MCF 10A (cell line): Measurements from ENCODE around the gene UQCC3. TPM values are rescaled to one million over a fixed set of nuclear protein-coding genes. Genes with fewer than 3 reads are reported as not detected.

Source experiments
- Bru-seq: library from RNA; stranded (reverse); fragments of 400-500 nt; gene quantifications from one replicate; lab custom pipeline; 2021; lab: Mats Ljungman, UMichigan
- BruChase-seq, 2 experiments: library from RNA; stranded (reverse); fragments of 400-500 nt; gene quantifications; one replicate each; lab custom pipeline; 2021; lab: Mats Ljungman, UMichigan
- BruUV-seq: library from RNA; stranded (reverse); fragments of 400-500 nt; replicated peaks from 2 replicates; lab custom pipeline; 2021; lab: Mats Ljungman, UMichigan
- CTCF ChIA-PET: fragments of 300-600 bp; sonication (Branson Sonifier 250); formaldehyde crosslinking; extraction: SDS; loops from one replicate; lab custom pipeline; 2021; ENCODE audit warnings: antibody characterized with exemption, inconsistent platforms; lab: Yijun Ruan, JAX
- POLR2A ChIA-PET: fragments of 300-600, 350-650 bp; sonication (Branson Sonifier 250); formaldehyde crosslinking; extraction: SDS; loops from one replicate; lab custom pipeline; 2020; ENCODE audit warnings: antibody characterized with exemption, inconsistent platforms; lab: Yijun Ruan, JAX
- DNase-seq: peaks from one replicate; pipeline ENCODE4 v3.0.0-alpha.2; 2018; ENCODE audit not compliant: unreplicated experiment
- H3K27ac Mint-ChIP-seq: one replicate; pipeline ENCODE4 v1.8.0; 2022; ENCODE audit warnings: mild to moderate bottlenecking, low read depth, mixed read lengths; ENCODE audit not compliant: unreplicated experiment
- H3K27me3 Mint-ChIP-seq: one replicate; pipeline ENCODE4 v1.8.0; 2022; ENCODE audit warnings: mixed read lengths; ENCODE audit not compliant: insufficient read depth, unreplicated experiment
- H3K36me3 Mint-ChIP-seq: one replicate; pipeline ENCODE4 v1.8.0; 2022; ENCODE audit warnings: mild to moderate bottlenecking, moderate library complexity, mixed read lengths; ENCODE audit not compliant: insufficient read depth, unreplicated experiment
- H3K4me1 Mint-ChIP-seq: one replicate; pipeline ENCODE4 v1.8.0; 2022; ENCODE audit warnings: mixed read lengths; ENCODE audit not compliant: insufficient read depth, unreplicated experiment
- H3K4me3 Mint-ChIP-seq: one replicate; pipeline ENCODE4 v1.8.0; 2022; ENCODE audit warnings: mild to moderate bottlenecking, moderate library complexity, mixed read lengths; ENCODE audit not compliant: unreplicated experiment
- H3K9me3 Mint-ChIP-seq: one replicate; pipeline ENCODE4 v1.8.0; 2022; ENCODE audit warnings: mixed read lengths; ENCODE audit not compliant: unreplicated experiment
- CTCF ChIP-seq: fragments of 200-600 bp; IDR thresholded peaks from one replicate; pipeline ENCODE4 v1.8.0; 2022; ENCODE audit warnings: antibody characterized with exemption, mild to moderate bottlenecking; ENCODE audit not compliant: unreplicated experiment
- intact Hi-C: fragments of 100-400 bp; cut with micrococcal nuclease; formaldehyde crosslinking; loops from 2 replicates; pipeline ENCODE4 v1.14.1; 2022
- long read RNA-seq: library from polyadenylated mRNA; stranded (forward); transcript quantifications from one replicate; pipeline ENCODE4 v2.0.0, GENCODE V29; 2022
- total RNA-seq: library from RNA; stranded (reverse); gene quantifications from 2 replicates; pipeline ENCODE4 v1.2.3, GENCODE V29; 2022

The UQCC3 gene
- total RNA-seq = 11.6 and 13.8 TPM in 2 replicates
- Bru-seq, nascent RNA = percentile 50 among the genes with signal in this experiment
- BruChase-seq, experiment 1, labeled RNA remaining after a 6-hour chase = percentile 60 among the genes with signal in this experiment
- percentile 48 among the genes with signal in this experiment for BruChase-seq, experiment 2, labeled RNA remaining after a 2-hour chase
- long read RNA-seq, transcript UQCC3-201 (2 exons, 1,947 nt) = major isoform, 80 of 83 reads
- long read RNA-seq, partial matches to known transcripts = 0 of 83 reads
- long read RNA-seq, other reads (novel, unspliced or antisense) = 3 of 83 reads

- Mint-ChIP-seq H3K9me3 (no peaks in the 10 kb centered on the region), H3K4me1 (peaks cover 6% of the 10 kb centered on the region), H3K27ac (peak within 1 kb of the TSS; percentile 95), H3K36me3 (peaks cover 72% of the 10 kb centered on the region), H3K27me3 (no peaks in the 10 kb centered on the region), H3K4me3 (peak within 1 kb of the TSS; percentile 95)
- CTCF ChIA-PET = interaction anchor here (0.5 to 1.5 kb wide), 5 partner anchors 9 to 116 kb away, joined by 3 to 11 read pairs (median 3); no protein-coding TSS in a partner anchor
- POLR2A ChIA-PET = interaction anchor here (0.5 to 10.6 kb wide), 44 partner anchors 7 to 548 kb away, joined by 3 to 182 read pairs (median 8); partner anchors contain the start of genes B3GAT3, GANAB, GNG3 and HNRNPUL2
- intact Hi-C loops = loop anchor here (5.0 kb wide), 1 partner anchor 79 kb away; the partner anchor contains the start of gene TUT1
- no peak for TF ChIP-seq CTCF
- DNase-seq = peak; percentile 85
- TSS peak; percentile 22 for BruUV-seq
These were observed at the start of gene UQCC3, which contains the start of gene LBHD1 for GRCh38 chr11:62671608-62672389. Gene UQCC3, plus strand, starts transcription at chr11:62671673. Its CDS starts 73 bp downstream, at chr11:62671746. Gene LBHD1, minus strand, starts transcription at chr11:62672267. Its CDS starts 2,236 bp downstream, at chr11:62670031.

- Mint-ChIP-seq H3K4me1 (peaks cover 12% of the 10 kb centered on the region), H3K9me3 (no peaks in the 10 kb centered on the region), H3K36me3 (peaks cover 50% of the 10 kb centered on the region), H3K4me3 (peak overlapping the region; percentile 97), H3K27ac (peak overlapping the region; percentile 92), H3K27me3 (no peaks in the 10 kb centered on the region)
- POLR2A ChIA-PET = interaction anchor here (0.5 to 7.3 kb wide), 29 partner anchors 11 to 839 kb away, joined by 3 to 149 read pairs (median 7); partner anchors contain the start of genes AHNAK, C11orf98, CSKMT and EEF1G
- CTCF ChIA-PET = interaction anchor here (0.6 to 2.5 kb wide), 9 partner anchors 9 to 227 kb away, joined by 3 to 17 read pairs (median 4); partner anchors contain the start of genes EML3, ROM1 and TUT1
- TF ChIP-seq CTCF = no peak
- DNase-seq = no peak
- BruUV-seq = TSS peak; percentile 100
- intact Hi-C loops = no loop called here
These were observed 48.9 kb upstream of the UQCC3 start for GRCh38 chr11:62622476-62623089.

GRCh38 chr11:62627713-62628112, 43.8 kb upstream of the UQCC3 start:
- Mint-ChIP-seq H3K9me3 (no peaks in the 10 kb centered on the region), H3K36me3 (peaks cover 65% of the 10 kb centered on the region), H3K4me1 (no peaks in the 10 kb centered on the region), H3K27ac (no peak overlapping the region), H3K4me3 (no peak overlapping the region), H3K27me3 (no peaks in the 10 kb centered on the region)
- ChIA-PET POLR2A (no interaction called here), CTCF (interaction anchor here (0.8 to 1.7 kb wide), 4 partner anchors 8 to 232 kb away, joined by 4 to 5 read pairs (median 4); no protein-coding TSS in a partner anchor)
- DNase-seq = no peak
- no peak for TF ChIP-seq CTCF
- intact Hi-C loops = no loop called here
- BruUV-seq = no TSS peak
